NCI-H2171 treated with DMSO at 0.1 percent for 48 hours (cell line): ENCODE data around the gene SMG9.
"Not testable (repeated sequence)": the region's sequence is repeated elsewhere in the genome, so short reads cannot be mapped to it uniquely, and the experiment has no call there.

Experiments used
- DNase-seq: peaks from one replicate; lab custom pipeline; 2025; lab: John Stamatoyannopoulos, UW

Gene SMG9

GRCh38 chr19:43690890-43691289 lies 63.9 kb downstream of the SMG9 start:
- DNase-seq, result no peak

DNA sequence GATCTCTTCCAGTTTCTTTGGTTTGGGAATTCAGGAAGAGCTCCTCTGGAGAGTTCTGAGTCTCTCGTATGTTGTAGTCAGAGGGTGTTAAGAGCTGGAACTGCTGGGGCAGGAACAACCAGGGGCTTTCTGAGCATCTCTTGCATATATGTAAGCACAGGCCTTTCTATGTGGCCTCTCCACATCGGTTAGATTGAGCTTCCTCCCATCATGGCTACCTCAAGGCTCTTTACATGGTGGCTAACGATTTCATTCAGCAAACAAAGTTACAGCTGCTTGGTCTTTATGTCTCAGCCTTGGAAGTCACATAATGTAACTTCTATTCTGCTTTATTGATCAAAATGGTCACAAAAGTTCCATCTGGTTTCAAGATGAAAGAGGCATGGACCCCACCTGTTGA lies 64.3 kb downstream of the SMG9 start:
- DNase-seq, result no peak

DNA sequence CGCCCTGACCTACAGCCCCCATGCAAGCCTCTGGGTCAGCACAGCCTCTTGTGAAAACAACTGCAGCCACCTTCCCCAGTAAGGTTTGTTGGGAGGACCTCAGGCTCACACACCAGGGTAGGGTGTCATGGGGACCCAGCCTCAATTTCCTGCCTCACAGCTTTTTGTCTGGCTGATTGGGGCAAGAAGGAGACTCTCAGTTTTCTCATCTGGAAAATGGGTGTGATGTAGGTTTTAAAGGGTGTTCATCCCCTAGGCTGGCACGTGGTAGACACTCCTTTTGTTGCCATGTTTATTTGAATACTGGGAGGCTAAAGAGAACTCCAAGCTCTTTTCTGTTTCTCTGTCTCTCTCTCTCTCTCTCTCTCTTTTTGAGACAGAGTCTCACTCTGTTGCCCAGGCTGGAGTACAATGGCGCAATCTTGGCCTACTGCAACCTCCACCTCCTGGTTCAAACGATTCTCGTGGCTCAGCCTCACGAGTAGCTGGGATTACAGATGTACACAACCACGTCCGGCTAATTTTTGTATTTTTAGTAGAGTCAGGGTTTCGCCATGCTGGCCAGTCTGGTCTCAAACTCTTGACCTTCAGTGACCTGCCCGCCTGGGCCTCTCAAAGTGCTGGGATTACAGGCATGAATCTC lies 66.6 kb downstream of the SMG9 start:
- no peak for DNase-seq

DNA sequence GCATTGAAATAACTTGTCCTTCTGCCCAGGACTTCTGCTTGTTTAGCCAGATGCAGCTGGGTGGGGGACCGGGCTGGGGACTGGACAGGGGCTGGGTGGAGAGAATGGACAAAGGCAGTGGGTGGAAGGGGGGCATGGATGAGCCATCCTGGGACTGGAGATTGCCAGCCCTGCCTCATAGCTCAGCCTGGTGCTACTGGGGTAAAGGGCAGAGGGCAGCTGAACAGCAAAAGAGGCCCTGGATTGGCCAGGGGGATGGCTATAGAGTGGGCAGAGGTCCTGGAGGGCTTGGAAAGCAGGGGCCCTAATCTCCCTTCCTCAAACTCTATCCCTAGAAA lies 67.1 kb downstream of the SMG9 start:
- DNase-seq, result no peak

GRCh38 chr19:43684326-43684725 lies 70.4 kb downstream of the SMG9 start:
- no peak for DNase-seq

DNA sequence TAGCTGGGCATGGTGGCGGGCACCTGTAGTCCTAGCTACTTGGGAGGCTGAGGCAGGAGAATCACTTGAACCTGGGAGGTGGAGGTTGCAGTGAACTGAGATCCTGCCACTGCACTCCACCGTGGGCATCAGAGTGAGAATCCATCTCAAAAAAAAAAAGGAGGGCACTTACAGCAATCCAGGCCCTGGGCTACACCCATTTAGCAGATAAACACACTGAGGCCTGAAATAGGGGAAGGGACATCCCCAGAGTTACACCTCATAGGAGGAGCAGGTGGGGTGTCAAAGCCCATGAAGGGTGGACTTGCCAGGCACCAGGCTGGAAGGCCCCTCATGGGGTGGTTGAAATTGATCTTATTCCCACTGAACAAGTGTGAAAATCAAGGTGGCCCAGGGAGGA lies 70.9 kb downstream of the SMG9 start:
- DNase-seq, result no peak

GRCh38 chr19:43682824-43683661 lies 71.7 kb downstream of the SMG9 start:
- DNase-seq, result no peak

- not testable (repeated sequence) for DNase-seq
Measured at GRCh38 chr19:43682269-43682668, 72.5 kb downstream of the SMG9 start.

GRCh38 chr19:43681821-43682220 lies 72.9 kb downstream of the SMG9 start:
- no peak for DNase-seq

DNA sequence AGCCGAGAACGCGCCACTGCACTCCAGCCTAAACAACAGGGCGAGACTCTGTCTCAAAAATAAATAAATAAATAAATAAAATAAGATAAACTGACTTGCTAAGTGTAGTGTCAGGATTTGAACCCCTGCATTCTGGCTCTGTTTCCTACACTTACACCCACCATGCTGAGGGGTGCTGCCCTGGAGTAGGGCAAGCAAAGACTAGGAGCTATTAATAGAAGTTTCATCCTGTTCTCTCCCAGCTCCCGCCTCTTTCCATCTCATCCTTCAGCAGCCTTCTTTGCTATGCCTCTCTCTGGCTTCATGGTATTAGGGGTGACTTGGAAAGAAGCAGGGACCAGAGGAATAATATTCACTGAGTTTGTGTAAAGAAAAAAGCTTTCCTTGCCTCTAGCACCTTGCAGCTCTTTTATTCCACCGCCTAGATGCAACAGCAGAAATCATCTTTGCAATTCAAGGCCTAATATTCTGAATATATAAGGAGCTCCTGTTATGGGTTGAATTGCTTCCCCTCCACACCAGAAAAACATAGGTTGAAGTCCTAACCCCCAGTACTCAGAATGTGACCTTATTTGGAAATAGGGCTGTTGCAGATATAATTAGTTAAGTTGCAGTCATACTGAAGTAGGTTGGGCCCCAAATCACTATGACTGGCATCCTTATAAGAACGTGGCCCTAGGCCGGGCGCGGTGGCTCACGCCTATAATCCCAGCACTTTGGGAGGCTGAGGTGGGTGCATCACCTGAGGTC lies 76.1 kb downstream of the SMG9 start:
- no peak for DNase-seq
